Neural progenitor cell (in vitro differentiated cells): ENCODE results near the gene MCF2L2. TPM values are rescaled to one million over a fixed set of nuclear protein-coding genes. Genes with fewer than 3 reads are reported as not detected.
A peak's percentile ranks its signal among the peaks of the same experiment; 100 is the strongest.

Experiments used
- DNase-seq: peaks from one replicate; pipeline ENCODE4 v3.0.0-alpha.2; 2016; ENCODE audit warnings: low spot score
- H2AFZ ChIP-seq: fragments of 200-600 bp; sonication (generic); replicated peaks from 2 replicates; pipeline ENCODE4 v1.6.1; 2016; ENCODE audit warnings: antibody characterized with exemption
- H3F3A ChIP-seq: fragments of 200-600 bp; sonication (generic); 2 replicates; pipeline ENCODE4 v1.6.1; 2016; ENCODE audit warnings: antibody characterized with exemption, low read depth
- H3K27ac ChIP-seq: fragments of 200-600 bp; sonication (generic); 2 replicates; pipeline ENCODE4 v1.5.1; 2016; ENCODE audit warnings: mild to moderate bottlenecking
- H3K27me3 ChIP-seq: fragments of 200-600 bp; sonication (generic); 2 replicates; pipeline ENCODE4 v1.6.1; 2016; ENCODE audit warnings: mild to moderate bottlenecking, moderate library complexity
- H3K36me3 ChIP-seq: fragments of 200-600 bp; sonication (generic); 2 replicates; pipeline ENCODE4 v1.5.1; 2016
- H3K4me1 ChIP-seq: fragments of 200-600 bp; sonication (generic); 2 replicates; pipeline ENCODE4 v1.6.1; 2016; ENCODE audit warnings: mixed run types
- H3K4me2 ChIP-seq: fragments of 200-600 bp; sonication (generic); 2 replicates; pipeline ENCODE4 v1.6.1; 2016
- H3K4me3 ChIP-seq: fragments of 200-600 bp; sonication (generic); 2 replicates; pipeline ENCODE4 v1.5.1; 2016
- H3K79me2 ChIP-seq: fragments of 200-600 bp; sonication (generic); 2 replicates; pipeline ENCODE4 v1.6.1; 2016; ENCODE audit warnings: low read depth
- H3K9ac ChIP-seq: fragments of 200-600 bp; sonication (generic); 2 replicates; pipeline ENCODE4 v1.6.1; 2016
- H3K9me3 ChIP-seq: fragments of 200-600 bp; sonication (generic); 2 replicates; pipeline ENCODE4 v1.5.1; 2016; ENCODE audit warnings: low read depth
- H4K20me1 ChIP-seq: fragments of 200-600 bp; sonication (generic); 2 replicates; pipeline ENCODE4 v1.6.1; 2016; ENCODE audit warnings: low read depth
- H3K27ac Mint-ChIP-seq: 3 replicates; pipeline ENCODE4 v1.8.0; 2021; ENCODE audit warnings: mixed read lengths
- H3K27me3 Mint-ChIP-seq: 2 replicates; pipeline ENCODE4 v1.8.0; 2022; ENCODE audit warnings: low read depth, mild to moderate bottlenecking, inconsistent platforms, moderate library complexity, mixed read lengths; ENCODE audit not compliant: insufficient read depth
- H3K36me3 Mint-ChIP-seq: 3 replicates; pipeline ENCODE4 v1.8.0; 2021; ENCODE audit warnings: mixed read lengths
- H3K4me1 Mint-ChIP-seq: 3 replicates; pipeline ENCODE4 v1.8.0; 2021; ENCODE audit warnings: mixed read lengths
- H3K4me3 Mint-ChIP-seq: 3 replicates; pipeline ENCODE4 v1.8.0; 2021; ENCODE audit warnings: mild to moderate bottlenecking, moderate library complexity, mixed read lengths
- H3K9me3 Mint-ChIP-seq: 3 replicates; pipeline ENCODE4 v1.8.0; 2020; ENCODE audit warnings: mixed read lengths
- EZH2 ChIP-seq: fragments of 200-600 bp; sonication (generic); IDR thresholded peaks from 2 replicates; pipeline ENCODE4 v1.6.1; 2017; ENCODE audit warnings: antibody characterized with exemption, mild to moderate bottlenecking, moderate library complexity
- EZH2phosphoT487 ChIP-seq: fragments of 200-600 bp; sonication (generic); IDR thresholded peaks from 2 replicates; pipeline ENCODE4 v1.6.1; 2017; ENCODE audit warnings: antibody characterized with exemption
- total RNA-seq: library from RNA; depleted of rRNA; stranded (reverse); fragments of >200 nt; gene quantifications from 2 replicates; pipeline ENCODE4 v1.2.3, GENCODE V29; 2015; ENCODE audit warnings: low replicate concordance
- TF ChIP-seq, protein P1 (sequence below): fragments of 200-600 bp; sonication (generic); IDR thresholded peaks from 2 replicates; pipeline ENCODE4 v1.5.1; 2017; ENCODE audit warnings: antibody characterized with exemption, mild to moderate bottlenecking

MCF2L2 gene
- total RNA-seq, 1 donor from 2014 or later: 11.1 TPM

DNA sequence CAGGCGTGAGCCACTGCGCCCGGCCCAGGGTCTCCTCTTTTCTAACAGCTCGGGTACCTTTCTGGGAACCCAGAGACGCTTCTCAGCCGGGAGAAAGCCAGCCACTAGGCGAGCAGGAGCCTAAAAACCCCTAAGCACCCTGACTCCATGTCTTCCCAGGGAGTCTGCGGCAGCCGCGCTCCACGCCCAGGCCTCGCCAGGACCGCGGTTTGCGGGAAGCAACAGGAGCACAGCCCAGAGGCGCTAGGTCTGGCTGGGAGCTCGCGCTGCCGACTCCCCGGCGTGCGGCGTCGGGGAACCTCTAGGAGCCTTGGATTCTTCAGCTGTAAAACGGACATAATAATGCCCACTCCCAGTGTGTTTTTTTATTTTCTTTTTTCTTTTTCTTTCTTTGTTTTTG, 264.9 kb downstream of the MCF2L2 start:
- peaks cover 6% of the 10 kb centered on the region for H3K4me1 ChIP-seq
- H3K4me1 Mint-ChIP-seq: peaks cover 8% of the 10 kb centered on the region
- H3K4me3 ChIP-seq: no peak overlapping the region
- H3F3A ChIP-seq: no peaks in the 10 kb centered on the region
- H3K27ac Mint-ChIP-seq: no peak overlapping the region
- no peak for DNase-seq
- no peaks in the 10 kb centered on the region for H4K20me1 ChIP-seq
- peak overlapping the region; percentile 77 for H3K4me3 Mint-ChIP-seq
- TF ChIP-seq EZH2: no peak
- TF ChIP-seq EZH2phosphoT487: no peak
- TF ChIP-seq, protein P1, sequence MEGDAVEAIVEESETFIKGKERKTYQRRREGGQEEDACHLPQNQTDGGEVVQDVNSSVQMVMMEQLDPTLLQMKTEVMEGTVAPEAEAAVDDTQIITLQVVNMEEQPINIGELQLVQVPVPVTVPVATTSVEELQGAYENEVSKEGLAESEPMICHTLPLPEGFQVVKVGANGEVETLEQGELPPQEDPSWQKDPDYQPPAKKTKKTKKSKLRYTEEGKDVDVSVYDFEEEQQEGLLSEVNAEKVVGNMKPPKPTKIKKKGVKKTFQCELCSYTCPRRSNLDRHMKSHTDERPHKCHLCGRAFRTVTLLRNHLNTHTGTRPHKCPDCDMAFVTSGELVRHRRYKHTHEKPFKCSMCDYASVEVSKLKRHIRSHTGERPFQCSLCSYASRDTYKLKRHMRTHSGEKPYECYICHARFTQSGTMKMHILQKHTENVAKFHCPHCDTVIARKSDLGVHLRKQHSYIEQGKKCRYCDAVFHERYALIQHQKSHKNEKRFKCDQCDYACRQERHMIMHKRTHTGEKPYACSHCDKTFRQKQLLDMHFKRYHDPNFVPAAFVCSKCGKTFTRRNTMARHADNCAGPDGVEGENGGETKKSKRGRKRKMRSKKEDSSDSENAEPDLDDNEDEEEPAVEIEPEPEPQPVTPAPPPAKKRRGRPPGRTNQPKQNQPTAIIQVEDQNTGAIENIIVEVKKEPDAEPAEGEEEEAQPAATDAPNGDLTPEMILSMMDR: no peak
- no peaks in the 10 kb centered on the region for H3K9me3 ChIP-seq
- H2AFZ ChIP-seq: no peak overlapping the region
- no peak overlapping the region for H3K27ac ChIP-seq
- H3K27me3 ChIP-seq: peaks cover 43% of the 10 kb centered on the region
- H3K36me3 ChIP-seq: no peaks in the 10 kb centered on the region
- no peak overlapping the region for H3K4me2 ChIP-seq
- no peaks in the 10 kb centered on the region for H3K79me2 ChIP-seq
- H3K9me3 Mint-ChIP-seq: peaks cover 3% of the 10 kb centered on the region
- no peak overlapping the region for H3K9ac ChIP-seq
- H3K27me3 Mint-ChIP-seq: peaks cover 22% of the 10 kb centered on the region
- H3K36me3 Mint-ChIP-seq: no peaks in the 10 kb centered on the region

DNA sequence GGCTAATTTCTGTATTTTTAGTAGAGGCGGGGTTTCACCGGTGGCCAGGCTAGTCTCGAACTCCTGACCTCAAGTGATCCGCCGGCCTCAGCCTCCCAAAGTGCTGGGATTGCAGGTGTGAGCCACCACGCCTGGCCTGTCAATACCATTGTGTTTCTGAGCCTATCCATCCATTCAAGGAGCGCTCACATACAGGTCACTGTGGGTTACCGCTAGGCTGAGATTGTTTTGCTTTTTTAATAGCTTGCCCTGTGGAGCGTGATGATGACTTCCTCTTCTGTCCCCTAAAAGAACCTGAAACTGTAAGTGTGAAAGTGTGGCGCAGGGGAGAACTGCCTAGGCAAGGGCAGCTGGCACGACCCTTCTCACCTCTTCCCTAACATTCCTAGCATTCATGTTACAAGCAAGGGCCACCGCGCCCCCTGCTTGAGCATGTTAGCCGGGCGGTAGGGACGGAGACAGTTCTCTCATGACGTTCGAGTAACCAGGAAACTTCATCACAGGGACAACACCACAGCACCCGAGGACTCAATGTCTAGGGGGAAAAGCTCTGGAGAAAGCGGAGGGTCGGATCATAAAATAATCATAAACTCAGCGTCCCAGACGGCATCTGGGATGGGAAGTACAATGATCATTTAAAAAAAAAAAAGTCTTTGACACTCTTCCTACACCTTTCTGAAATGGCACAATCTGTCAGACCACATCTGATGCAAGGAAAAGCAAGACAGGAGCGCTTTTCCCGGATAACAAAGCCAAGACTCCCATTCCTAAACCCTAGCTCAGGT, 266.7 kb downstream of the MCF2L2 start:
- Histone ChIP-seq H3K9me3 (no peaks in the 10 kb centered on the region), H3K36me3 (no peaks in the 10 kb centered on the region), H3K27ac (no peak overlapping the region), H3K27me3 (peaks cover 43% of the 10 kb centered on the region), H3K79me2 (no peaks in the 10 kb centered on the region), H4K20me1 (no peaks in the 10 kb centered on the region), H3K4me2 (peak overlapping the region; percentile 81), H2AFZ (no peak overlapping the region), H3K9ac (no peak overlapping the region), H3K4me1 (peaks cover 6% of the 10 kb centered on the region), H3K4me3 (peak overlapping the region; percentile 45), H3F3A (no peaks in the 10 kb centered on the region)
- Mint-ChIP-seq H3K36me3 (no peaks in the 10 kb centered on the region), H3K4me1 (peaks cover 8% of the 10 kb centered on the region), H3K27me3 (peaks cover 22% of the 10 kb centered on the region), H3K9me3 (peaks cover 3% of the 10 kb centered on the region), H3K27ac (no peak overlapping the region), H3K4me3 (peak overlapping the region; percentile 86)
- TF ChIP-seq, protein P1: peak; percentile 20
- no peak for TF ChIP-seq EZH2
- DNase-seq: peak; percentile 77

DNA sequence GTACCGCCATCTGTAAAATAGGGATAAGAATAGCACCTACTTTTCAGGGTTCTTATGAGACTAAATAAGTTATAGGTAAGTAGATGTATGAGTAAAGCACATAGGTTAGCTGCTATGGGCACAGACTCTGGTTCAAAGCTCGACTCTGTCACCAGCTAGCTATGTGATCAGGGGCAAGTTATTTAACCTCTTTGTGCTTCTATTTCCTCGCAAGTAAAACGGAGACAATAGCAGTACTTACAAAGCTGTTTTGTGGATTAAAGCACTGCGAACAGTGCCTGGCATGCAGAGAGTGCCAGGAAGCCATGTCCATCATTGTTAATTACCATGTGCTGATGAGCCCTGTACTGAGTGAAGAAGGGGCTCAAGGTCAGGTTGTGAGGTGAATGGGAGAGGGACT, 267.8 kb downstream of the MCF2L2 start:
- Mint-ChIP-seq H3K27me3 (peaks cover 22% of the 10 kb centered on the region), H3K4me1 (peaks cover 8% of the 10 kb centered on the region), H3K27ac (no peak overlapping the region), H3K36me3 (no peaks in the 10 kb centered on the region), H3K4me3 (no peak overlapping the region), H3K9me3 (no peaks in the 10 kb centered on the region)
- Histone ChIP-seq H3K27ac (no peak overlapping the region), H3K9ac (no peak overlapping the region), H3K79me2 (no peaks in the 10 kb centered on the region), H3K27me3 (peaks cover 43% of the 10 kb centered on the region), H4K20me1 (no peaks in the 10 kb centered on the region), H3F3A (no peaks in the 10 kb centered on the region), H3K4me3 (no peak overlapping the region), H3K9me3 (no peaks in the 10 kb centered on the region), H3K4me2 (no peak overlapping the region), H3K4me1 (peaks cover 6% of the 10 kb centered on the region), H2AFZ (no peak overlapping the region), H3K36me3 (no peaks in the 10 kb centered on the region)
- TF ChIP-seq EZH2: no peak
- TF ChIP-seq, protein P1: no peak
- TF ChIP-seq EZH2phosphoT487: no peak
- DNase-seq: peak; percentile 28
